K562 (cell line): ENCODE data around the gene TRAP1. TPM values are rescaled to one million over a fixed set of nuclear protein-coding genes. Genes with fewer than 3 reads are reported as not detected.
A peak's percentile ranks its signal among the peaks of the same experiment; 100 is the strongest.

Experiments
- CCNT2 ChIP-seq: IDR thresholded peaks from 2 replicates; pipeline ENCODE4 v1.6.1; 2011; ENCODE audit warnings: borderline replicate concordance, low read depth, mild to moderate bottlenecking, moderate library complexity, mixed read lengths, low read length; ENCODE audit not compliant: insufficient read length; ENCODE audit errors: extremely low read depth
- DACH1 ChIP-seq: fragments of 450-650 bp; IDR thresholded peaks from 2 replicates; pipeline ENCODE4 v1.6.1; 2018; ENCODE audit not compliant: partially characterized antibody
- FOXO4 ChIP-seq: fragments of 450-650 bp; formaldehyde crosslinking; IDR thresholded peaks from 2 replicates; pipeline ENCODE4 v1.4.0; 2020; ENCODE audit warnings: mild to moderate bottlenecking, moderate library complexity
- GTF2A2 ChIP-seq: IDR thresholded peaks from 2 replicates; pipeline ENCODE4 v1.6.1; 2016; ENCODE audit warnings: mild to moderate bottlenecking, missing genetic modification characterization, missing compliant biosample characterization
- HBP1 ChIP-seq: fragments of 450-650 bp; formaldehyde crosslinking; IDR thresholded peaks from 2 replicates; pipeline ENCODE4 v1.4.0; 2022; ENCODE audit warnings: missing genetic modification characterization
- HEY1 ChIP-seq: fragments of 250-450 bp; sonication (Bioruptor Pico); IDR thresholded peaks from 2 replicates; pipeline ENCODE4 v1.5.0; 2020; ENCODE audit warnings: mild to moderate bottlenecking, moderate library complexity, borderline replicate concordance
- HIVEP1 ChIP-seq: fragments of 250-450 bp; sonication (Bioruptor Pico); IDR thresholded peaks from 2 replicates; pipeline ENCODE4 v1.4.0; 2020; ENCODE audit warnings: mild to moderate bottlenecking
- KLF6 ChIP-seq: fragments of 250-450 bp; sonication (Bioruptor Pico); IDR thresholded peaks from 2 replicates; pipeline ENCODE4 v1.4.0; 2020; ENCODE audit warnings: mild to moderate bottlenecking, moderate library complexity, borderline replicate concordance
- MCM2 ChIP-seq: fragments of 450-650 bp; IDR thresholded peaks from 2 replicates; pipeline ENCODE4 v1.6.1; 2017; ENCODE audit warnings: low read depth, mild to moderate bottlenecking
- NR3C1 ChIP-seq: sonication (generic); formaldehyde crosslinking; IDR thresholded peaks from 2 replicates; pipeline ENCODE4 v1.8.1; 2022; ENCODE audit warnings: missing genetic modification reagents
- PTRF ChIP-seq: fragments of 450-650 bp; IDR thresholded peaks from 2 replicates; pipeline ENCODE4 v1.6.1; 2016; ENCODE audit warnings: mild to moderate bottlenecking, missing genetic modification characterization, missing compliant biosample characterization
- RAD21 ChIP-seq, 2 experiments: fragments of 250-450 bp in 1 of 2; fragments of 450-650 bp in 1 of 2; sonication (Bioruptor Pico) in 1 of 2; formaldehyde crosslinking in 1 of 2; IDR thresholded peaks in 1 of 2; conservative IDR thresholded peaks in 1 of 2; 2 replicates each; pipeline versions ENCODE4 v1.4.0 to v1.8.0; 2020 to 2022; ENCODE audit warnings: mild to moderate bottlenecking in 2 of 2, moderate library complexity in 1 of 2
- SIN3B ChIP-seq: fragments of 450-650 bp; IDR thresholded peaks from 2 replicates; pipeline ENCODE4 v1.6.1; 2017; ENCODE audit warnings: low read depth, mild to moderate bottlenecking, moderate library complexity
- SMAD3 ChIP-seq: fragments of 450-650 bp; formaldehyde crosslinking; conservative IDR thresholded peaks from 2 replicates; pipeline ENCODE4 v1.4.0; 2020; ENCODE audit warnings: mild to moderate bottlenecking
- SP2 ChIP-seq: IDR thresholded peaks from 2 replicates; pipeline ENCODE4 v1.6.1; 2011; ENCODE audit warnings: mild to moderate bottlenecking, low read depth, low read length, moderate library complexity; ENCODE audit not compliant: poor library complexity, severe bottlenecking; ENCODE audit errors: extremely low read depth
- SRSF9 ChIP-seq: fragments of 200-400 bp; formaldehyde crosslinking; IDR thresholded peaks from 2 replicates; pipeline ENCODE4 v1.6.1; 2017; ENCODE audit warnings: low read depth, low read length, borderline replicate concordance
- TCF15 ChIP-seq: fragments of 250-450 bp; sonication (Bioruptor Pico); IDR thresholded peaks from 2 replicates; pipeline ENCODE4 v1.8.0; 2022; ENCODE audit warnings: moderate library complexity, mild to moderate bottlenecking, inconsistent platforms
- TCF3 ChIP-seq: sonication (generic); formaldehyde crosslinking; IDR thresholded peaks from 2 replicates; pipeline ENCODE4 v1.4.0; 2020; ENCODE audit warnings: mild to moderate bottlenecking, missing genetic modification reagents
- TFAP4 ChIP-seq: sonication (generic); formaldehyde crosslinking; IDR thresholded peaks from 2 replicates; pipeline ENCODE4 v1.8.0; 2022; ENCODE audit warnings: missing genetic modification reagents, mild to moderate bottlenecking, moderate library complexity, borderline replicate concordance
- ZBTB17 ChIP-seq: fragments of 450-650 bp; formaldehyde crosslinking; IDR thresholded peaks from 2 replicates; pipeline ENCODE4 v1.4.0; 2020; ENCODE audit warnings: mild to moderate bottlenecking
- ZFP30 ChIP-seq: fragments of 250-450 bp; sonication (Bioruptor Pico); IDR thresholded peaks from 2 replicates; pipeline ENCODE4 v1.8.0; 2022; ENCODE audit warnings: moderate library complexity, mild to moderate bottlenecking, inconsistent platforms, borderline replicate concordance
- ZNF41 ChIP-seq: fragments of 250-450 bp; sonication (Bioruptor Pico); conservative IDR thresholded peaks from 2 replicates; pipeline ENCODE4 v1.4.0; 2020; ENCODE audit warnings: mild to moderate bottlenecking
- ZNF583 ChIP-seq: fragments of 250-450 bp; sonication (Bioruptor Pico); IDR thresholded peaks from 2 replicates; pipeline ENCODE4 v1.4.0; 2020
- ZNF695 ChIP-seq: fragments of 450-650 bp; formaldehyde crosslinking; IDR thresholded peaks from 2 replicates; pipeline ENCODE4 v1.4.0; 2020; ENCODE audit warnings: mild to moderate bottlenecking, moderate library complexity
- ZNF766 ChIP-seq: fragments of 200-800 bp; sonication (Bioruptor generic); conservative IDR thresholded peaks from 2 replicates; pipeline ENCODE4 v1.6.1; 2016; ENCODE audit warnings: missing genetic modification characterization, missing compliant biosample characterization
- polyA plus RNA-seq, 8 experiments: library from polyadenylated mRNA; depleted of rRNA in 4 of 8; stranded (reverse) in 5 of 8; unstranded in 3 of 8; fragments of >200 nt; fragmentation: Nextera tagmentation in 2 of 8; fragmentation: Illumina TruSeq in 1 of 8; extraction: Ambion mirVana in 2 of 8; extraction: Trizol in 1 of 8; gene quantifications; 2 replicates each; pipeline versions ENCODE4 v1.2.1 to v1.2.3, GENCODE V29; 2011 to 2014; ENCODE audit warnings: inconsistent platforms in 1 of 8, missing spikeins in 1 of 8
- total RNA-seq, 7 experiments: library from RNA; depleted of rRNA in 6 of 7; stranded (reverse); fragments of >200 nt in 6 of 7; fragmentation: Illumina TruSeq in 2 of 7; extraction: Trizol in 2 of 7; gene quantifications; 2 replicates each; pipeline versions ENCODE4 v1.2.1 to v1.2.3, GENCODE V29; 2011 to 2021; ENCODE audit warnings: low replicate concordance in 1 of 7

The TRAP1 gene
- total and polyA plus RNA-seq, 9 of the 15 experiments (the other 6 are each of a cell fraction or from before 2014, with no cell fraction given), result 19.1 to 436 (median 301) TPM

GRCh38 chr16:3611146-3611975 is 106.0 kb downstream of the TRAP1 start, which contains the start of gene SLX4 (continued):
- no peak; the same call in 1 of the 2 replicates for TF ChIP-seq TCF15
- no peak for TF ChIP-seq HBP1 (CRISPR knock-in tag)
- TF ChIP-seq NR3C1 (CRISPR knock-in tag), result no peak
- no peak for TF ChIP-seq PTRF (tag)
- no peak for TF ChIP-seq ZBTB17 (CRISPR knock-in tag)
- no peak for TF ChIP-seq MCM2
- TF ChIP-seq FOXO4 (CRISPR knock-in tag), result no peak
- no peak for TF ChIP-seq RAD21 (CRISPR knock-in tag; conservative IDR thresholded peaks at IDR 0.05 in 1 of 2, IDR thresholded peaks at IDR 0.05 in 1 of 2)
- peak; percentile 37 for TF ChIP-seq DACH1
- TF ChIP-seq ZNF766 (CRISPR knock-in tag), result no peak
- TF ChIP-seq CCNT2, result peak; percentile 88
- TF ChIP-seq GTF2A2 (tag), result no peak
- TF ChIP-seq ZNF695, result no peak
- TF ChIP-seq SMAD3 (CRISPR knock-in tag), result 0 out of 2 replicates have a peak, but pooled peaks have one; percentile 18
- TF ChIP-seq TCF3, result no peak
- no peak for TF ChIP-seq SRSF9
- TF ChIP-seq SIN3B, result peak; percentile 10; the same call in 1 of the 2 replicates
- no peak for TF ChIP-seq ZFP30 (CRISPR knock-in tag)
- TF ChIP-seq SP2, result no peak
- TF ChIP-seq HIVEP1 (CRISPR knock-in tag), result no peak
- TF ChIP-seq ZNF583 (CRISPR knock-in tag), result no peak
- TF ChIP-seq ZNF41 (CRISPR knock-in tag), result no peak
- TF ChIP-seq TFAP4 (CRISPR knock-in tag), result peak; percentile 84
- no peak for TF ChIP-seq HEY1 (CRISPR knock-in tag)
- no peak for TF ChIP-seq KLF6 (CRISPR knock-in tag)
